SU-DHL-6 (cell line): ENCODE data around the gene NR1D1.

ENCODE experiments used
- CTCF ChIP-seq: fragments of 200-600 bp; sonication (generic); IDR thresholded peaks from one replicate; pipeline ENCODE4 v1.5.1; 2017; ENCODE audit warnings: antibody characterized with exemption, mild to moderate bottlenecking, low read length, moderate library complexity; ENCODE audit not compliant: insufficient read depth, poor library complexity, severe bottlenecking
- EZH2phosphoT487 ChIP-seq: fragments of 200-600 bp; sonication (generic), shearing (Covaris generic); conservative IDR thresholded peaks from 2 replicates; pipeline ENCODE4 v1.6.1; 2018; ENCODE audit warnings: mild to moderate bottlenecking, antibody characterized with exemption, low read length, moderate library complexity, mixed read lengths

- TF ChIP-seq CTCF = no peak
- no peak for TF ChIP-seq EZH2phosphoT487
Observed at GRCh38 chr17:40089077-40089895, 11.1 kb downstream of the NR1D1 start.
